ENCODE measurements around the gene RILP. TPM values are rescaled to one million over a fixed set of nuclear protein-coding genes. Genes with fewer than 3 reads are reported as not detected.

The RILP gene
- total RNA-seq, 4 donors from 2014 or later, result 17.0 to 32.7 (median 19.5) TPM

GRCh38 chr17:1648963-1649843, 463 bp downstream of the RILP start:
- TF ChIP-seq POLR2A (IDR thresholded peaks at IDR 0.05) (no peak), CTCF (IDR thresholded peaks at IDR 0.05) (no peak)
- peak; percentile 91 to 98 for DNase-seq (ENCODE audit: low spot score in 2 of 2)
- intact Hi-C loops (cut with DNase I; ENCODE audit: low total_unique reads), result loop anchor here (10.0 kb wide), 1 partner anchor 74 kb away; no protein-coding TSS in a partner anchor
- WGBS, 2 donors, result 0 to 1% methylated on average over 1 to 49 of the region's 100 CpGs
- H3K4me3 ChIP-seq (ENCODE audit: low read depth, poor library complexity, severe bottlenecking), result peak overlapping the region; percentile 42

- no peak overlapping the region for H3K4me3 ChIP-seq (ENCODE audit: low read depth, poor library complexity, severe bottlenecking)
- TF ChIP-seq CTCF (IDR thresholded peaks at IDR 0.05) (no peak), POLR2A (IDR thresholded peaks at IDR 0.05) (no peak)
- DNase-seq (ENCODE audit: low spot score in 2 of 2), result no peak
- intact Hi-C loops (cut with DNase I; ENCODE audit: low total_unique reads), result loop anchor here (10.0 kb wide), 1 partner anchor 74 kb away; no protein-coding TSS in a partner anchor
- 2 to 5% methylated on average over 25 to 42 of the region's 54 CpGs for WGBS, 2 donors
These were observed 1.3 kb downstream of the RILP start for GRCh38 chr17:1648173-1648962.

- DNase-seq (ENCODE audit: low spot score in 2 of 2), result no peak
- H3K4me3 ChIP-seq (ENCODE audit: low read depth, poor library complexity, severe bottlenecking), result no peak overlapping the region
- WGBS, 2 donors, result 70 to 75% methylated on average over 11 of the region's 11 CpGs
- no peak for TF ChIP-seq CTCF (IDR thresholded peaks at IDR 0.05)
- TF ChIP-seq POLR2A (IDR thresholded peaks at IDR 0.05), result no peak
- intact Hi-C loops (cut with DNase I; ENCODE audit: low total_unique reads), result loop anchor here (10.0 kb wide), 1 partner anchor 73 kb away; no protein-coding TSS in a partner anchor
These were observed 1.9 kb downstream of the RILP start for GRCh38 chr17:1647802-1648171.

GRCh38 chr17:1646199-1646875, 3.3 kb downstream of the RILP start:
- TF ChIP-seq POLR2A (IDR thresholded peaks at IDR 0.05) (no peak), CTCF (IDR thresholded peaks at IDR 0.05) (no peak)
- WGBS, 2 donors, result 79 to 88% methylated on average over 11 to 12 of the region's 13 CpGs
- intact Hi-C loops (cut with DNase I; ENCODE audit: low total_unique reads), result loop anchor here (10.0 kb wide), 1 partner anchor 72 kb away; no protein-coding TSS in a partner anchor
- no peak overlapping the region for H3K4me3 ChIP-seq (ENCODE audit: low read depth, poor library complexity, severe bottlenecking)
- no peak for DNase-seq (ENCODE audit: low spot score in 2 of 2)

Measured in lower leg skin (tissue), 4 donors.